Fibroblast of skin of right quadriceps (primary cell): ENCODE measurements around the gene TMEM253.

Experiments
- DNase-seq: peaks from one replicate; pipeline ENCODE4 v3.0.0-alpha.2; 2013

Gene TMEM253

GRCh38 chr14:21100931-21101330 lies at the start of gene TMEM253:
TSS of gene TMEM253 (plus strand) at chr14:21101066. CDS start at chr14:21101344, 278 bp downstream.
- no peak for DNase-seq

GRCh38 chr14:21053184-21054122 lies 47.4 kb upstream of the TMEM253 start:
- DNase-seq = no peak

GRCh38 chr14:21054123-21054767 lies 46.6 kb upstream of the TMEM253 start:
- no peak for DNase-seq

- no peak for DNase-seq
Observed at GRCh38 chr14:21054768-21055145, 46.1 kb upstream of the TMEM253 start.

GRCh38 chr14:21055432-21056117 lies 45.3 kb upstream of the TMEM253 start:
- DNase-seq = no peak

GRCh38 chr14:21056520-21057163 lies 44.2 kb upstream of the TMEM253 start:
- DNase-seq = peak; percentile 73

- no peak for DNase-seq
Observed at GRCh38 chr14:21057803-21058675, 42.8 kb upstream of the TMEM253 start, which contains the start of gene RNASE8. TSS of gene RNASE8 (plus strand) at chr14:21057822. CDS start at chr14:21057893, 71 bp downstream.

GRCh38 chr14:21058903-21059302 lies 42.0 kb upstream of the TMEM253 start:
- DNase-seq = no peak

GRCh38 chr14:21059842-21060613 lies 40.8 kb upstream of the TMEM253 start:
- peak; percentile 26 for DNase-seq

- DNase-seq = no peak
Observed at GRCh38 chr14:21060614-21061346, 40.1 kb upstream of the TMEM253 start.

GRCh38 chr14:21061347-21061668 lies 39.6 kb upstream of the TMEM253 start:
- DNase-seq = no peak

- peak; percentile 90 for DNase-seq
Observed at GRCh38 chr14:21063479-21063878, 37.4 kb upstream of the TMEM253 start.

- DNase-seq = no peak
Observed at GRCh38 chr14:21066882-21067502, 33.9 kb upstream of the TMEM253 start.

GRCh38 chr14:21068521-21069387 lies 32.1 kb upstream of the TMEM253 start:
- peak; percentile 73 for DNase-seq

- peak; percentile 50 for DNase-seq
Observed at GRCh38 chr14:21069388-21070082, 31.3 kb upstream of the TMEM253 start.

- peak; percentile 55 for DNase-seq
Observed at GRCh38 chr14:21070083-21070609, 30.7 kb upstream of the TMEM253 start, which contains the start of gene ARHGEF40. TSS of gene ARHGEF40 (plus strand) at chr14:21070304. CDS start at chr14:21070397, 93 bp downstream.

GRCh38 chr14:21070610-21071224 lies 30.1 kb upstream of the TMEM253 start:
- peak; percentile 42 for DNase-seq
